Karpas-422 (cell line): Measurements from ENCODE around the gene TAF11L2. TPM values are rescaled to one million over a fixed set of nuclear protein-coding genes. Genes with fewer than 3 reads are reported as not detected.
A peak's percentile ranks its signal among the peaks of the same experiment; 100 is the strongest.
"Not testable (repeated sequence)": the region's sequence is repeated elsewhere in the genome, so short reads cannot be mapped to it uniquely, and the experiment has no call there.

ENCODE experiments used
- DNase-seq: peaks from one replicate; pipeline ENCODE4 v3.0.0-alpha.2; 2015
- H2AFZ ChIP-seq: fragments of 200-600 bp; sonication (generic); 2 replicates; pipeline ENCODE4 v1.6.1; 2014; ENCODE audit warnings: antibody characterized with exemption, low read length, mixed read lengths
- H3K27ac ChIP-seq: fragments of 200-600 bp; sonication (generic); 2 replicates; pipeline ENCODE4 v1.5.1; 2014; ENCODE audit warnings: mild to moderate bottlenecking, low read length, moderate library complexity
- H3K27me3 ChIP-seq: fragments of 200-600 bp; sonication (generic); 2 replicates; pipeline ENCODE4 v1.6.1; 2014; ENCODE audit warnings: low read length, mixed read lengths
- H3K36me3 ChIP-seq: fragments of 200-600 bp; sonication (generic); 2 replicates; pipeline ENCODE4 v1.6.1; 2014; ENCODE audit warnings: low read length, mixed read lengths; ENCODE audit not compliant: insufficient read depth
- H3K4me1 ChIP-seq: fragments of 200-600 bp; sonication (generic); 2 replicates; pipeline ENCODE4 v1.6.1; 2014; ENCODE audit warnings: mild to moderate bottlenecking, low read length, mixed read lengths
- H3K4me2 ChIP-seq: fragments of 200-600 bp; sonication (generic); 2 replicates; pipeline ENCODE4 v1.6.1; 2014; ENCODE audit warnings: low read length, low read depth, mild to moderate bottlenecking; ENCODE audit not compliant: poor library complexity, severe bottlenecking
- H3K4me3 ChIP-seq: fragments of 200-600 bp; sonication (generic); 2 replicates; pipeline ENCODE4 v1.5.1; 2014; ENCODE audit warnings: mild to moderate bottlenecking, antibody characterized with exemption, low read length, mixed read lengths
- H3K79me2 ChIP-seq: fragments of 200-600 bp; sonication (generic); 2 replicates; pipeline ENCODE4 v1.6.1; 2014; ENCODE audit warnings: mild to moderate bottlenecking, low read length, mixed read lengths
- H3K9ac ChIP-seq: fragments of 200-600 bp; sonication (generic); 2 replicates; pipeline ENCODE4 v1.6.0; 2014; ENCODE audit warnings: low read length
- H3K9me2 ChIP-seq: fragments of 200-600 bp; sonication (generic), shearing (Covaris generic); replicated peaks from 2 replicates; pipeline ENCODE4 v1.6.0; 2014; ENCODE audit warnings: mild to moderate bottlenecking, low read length, moderate library complexity; ENCODE audit not compliant: insufficient read depth
- H3K9me3 ChIP-seq: fragments of 300-700, 200-600 bp; sonication (generic); 2 replicates; pipeline ENCODE4 v1.6.1; 2014; ENCODE audit warnings: low read length, mixed read lengths
- H4K20me1 ChIP-seq: fragments of 200-600 bp; sonication (generic); 2 replicates; pipeline ENCODE4 v1.6.1; 2014; ENCODE audit warnings: mild to moderate bottlenecking, antibody characterized with exemption, low read length, low read depth; ENCODE audit not compliant: insufficient read depth
- total RNA-seq: library from RNA; depleted of rRNA; stranded (reverse); fragments of >200 nt; shearing (Covaris generic); gene quantifications from 2 replicates; pipeline ENCODE4 v1.2.3, GENCODE V29; 2014; ENCODE audit warnings: low replicate concordance

The TAF11L2 gene
- total RNA-seq, 1 experiment from 2014 or later = not detected

DNA sequence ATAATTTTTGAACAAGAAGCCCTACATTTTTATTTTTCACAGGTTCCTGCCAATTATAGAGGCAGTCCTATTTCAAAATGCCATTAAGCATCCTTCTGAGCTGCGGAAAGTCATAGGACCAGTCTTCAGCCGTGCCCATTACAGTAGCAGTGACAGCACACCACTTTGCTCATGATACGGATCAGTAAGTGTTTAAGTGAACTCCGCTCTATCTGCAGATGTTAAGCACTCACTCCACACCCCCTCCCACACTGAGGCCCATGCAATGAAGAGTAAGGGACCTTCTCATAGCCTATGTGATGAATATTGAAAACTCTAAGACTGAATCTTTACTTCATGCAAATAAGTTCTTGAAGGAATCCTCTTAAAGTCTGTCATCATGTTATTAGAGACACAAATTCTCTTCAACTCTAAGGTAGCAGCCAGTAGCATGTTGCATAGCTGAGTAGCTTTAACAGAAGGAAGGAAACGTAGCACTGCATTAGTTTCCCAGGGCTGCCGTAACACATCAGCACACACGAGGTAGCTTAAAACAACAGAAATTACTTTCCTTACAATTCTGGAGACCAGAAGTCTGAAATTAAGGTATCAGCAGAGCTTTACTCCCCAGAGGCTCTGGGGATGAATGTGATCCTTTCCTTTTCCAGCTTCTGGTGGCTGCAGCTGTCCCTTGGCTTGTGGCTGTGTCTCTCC is 20.3 kb upstream of the TAF11L2 start:
- no peak for DNase-seq
- no peaks in the 10 kb centered on the region for H3K9me3 ChIP-seq
- no peaks in the 10 kb centered on the region for H3K9me2 ChIP-seq
- no peak overlapping the region for H3K4me2 ChIP-seq
- no peak overlapping the region for H3K9ac ChIP-seq
- H4K20me1 ChIP-seq = no peaks in the 10 kb centered on the region
- no peaks in the 10 kb centered on the region for H3K79me2 ChIP-seq
- H2AFZ ChIP-seq = no peak overlapping the region
- no peaks in the 10 kb centered on the region for H3K27me3 ChIP-seq
- no peak overlapping the region for H3K27ac ChIP-seq
- no peaks in the 10 kb centered on the region for H3K36me3 ChIP-seq
- H3K4me3 ChIP-seq = no peak overlapping the region
- H3K4me1 ChIP-seq = no peaks in the 10 kb centered on the region

GRCh38 chr5:17481378-17481777 is 16.7 kb upstream of the TAF11L2 start:
- Histone ChIP-seq H3K4me3 (no peak overlapping the region), H3K27me3 (no peaks in the 10 kb centered on the region), H4K20me1 (no peaks in the 10 kb centered on the region), H3K4me1 (no peaks in the 10 kb centered on the region), H3K9me3 (no peaks in the 10 kb centered on the region), H2AFZ (no peak overlapping the region), H3K9me2 (no peaks in the 10 kb centered on the region), H3K79me2 (no peaks in the 10 kb centered on the region), H3K4me2 (no peak overlapping the region), H3K9ac (no peak overlapping the region), H3K36me3 (no peaks in the 10 kb centered on the region), H3K27ac (no peak overlapping the region)
- no peak for DNase-seq

DNA sequence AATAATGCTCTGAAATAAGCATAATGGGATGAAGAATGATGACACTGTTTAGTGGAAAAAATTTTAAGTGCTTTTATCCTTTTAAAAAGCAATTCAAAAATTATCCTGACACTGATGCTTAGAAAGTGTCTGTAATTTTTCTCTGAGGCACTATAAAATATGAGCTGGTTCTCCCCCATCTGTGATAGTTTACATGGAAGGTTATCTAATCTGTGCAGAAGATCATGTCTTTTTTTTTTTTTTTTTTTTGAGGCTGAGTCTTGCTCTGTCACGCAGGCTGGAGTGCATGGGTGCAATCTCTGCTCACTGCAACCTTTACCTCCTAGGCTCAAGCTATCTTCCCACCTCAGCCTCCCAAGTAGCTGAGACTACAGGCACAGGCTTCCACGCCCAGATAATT is 15.2 kb upstream of the TAF11L2 start:
- Histone ChIP-seq H3K4me3 (no peak overlapping the region), H4K20me1 (no peaks in the 10 kb centered on the region), H3K79me2 (no peaks in the 10 kb centered on the region)

GRCh38 chr5:17486464-17487173 is 11.4 kb upstream of the TAF11L2 start:
- not testable (repeated sequence) for H3K4me2 ChIP-seq, H2AFZ ChIP-seq

More for the DNA sequence above, 15.2 kb upstream of the TAF11L2 start:
- Histone ChIP-seq H3K4me1 (no peaks in the 10 kb centered on the region), H3K27ac (no peak overlapping the region), H3K9me2 (no peaks in the 10 kb centered on the region), H2AFZ (no peak overlapping the region), H3K9me3 (no peaks in the 10 kb centered on the region), H3K27me3 (no peaks in the 10 kb centered on the region), H3K4me2 (no peak overlapping the region), H3K9ac (no peak overlapping the region), H3K36me3 (no peaks in the 10 kb centered on the region)
- no peak for DNase-seq

DNA sequence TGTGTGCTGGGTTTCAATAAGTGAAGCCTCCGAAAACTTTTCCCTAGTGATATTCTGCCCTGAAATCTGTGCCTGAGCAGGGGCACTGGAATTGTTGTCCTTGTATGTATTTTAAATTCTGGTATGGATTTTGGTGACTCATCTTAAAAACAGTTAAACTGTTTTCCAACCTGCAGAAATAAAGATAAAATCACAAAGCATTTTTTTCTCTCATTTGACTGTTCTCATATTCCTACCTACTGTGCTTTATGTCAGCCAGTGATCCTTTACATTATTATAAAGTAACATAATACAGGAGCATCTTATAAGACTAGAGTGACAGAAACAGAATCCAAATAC is 10.9 kb upstream of the TAF11L2 start:
- Histone ChIP-seq H3K9me3 (no peaks in the 10 kb centered on the region), H3K9ac (no peak overlapping the region), H3K4me3 (no peak overlapping the region), H3K79me2 (no peaks in the 10 kb centered on the region), H3K4me1 (no peaks in the 10 kb centered on the region), H3K36me3 (no peaks in the 10 kb centered on the region), H3K4me2 (no peak overlapping the region), H4K20me1 (no peaks in the 10 kb centered on the region), H3K9me2 (no peaks in the 10 kb centered on the region), H2AFZ (no peak overlapping the region), H3K27me3 (no peaks in the 10 kb centered on the region), H3K27ac (no peak overlapping the region)
- DNase-seq = no peak

More at GRCh38 chr5:17486464-17487173, 11.4 kb upstream of the TAF11L2 start:
- not testable (repeated sequence) for H3K9ac ChIP-seq, H3K36me3 ChIP-seq, H3K9me3 ChIP-seq, H3K4me3 ChIP-seq, H4K20me1 ChIP-seq, H3K27me3 ChIP-seq, H3K79me2 ChIP-seq, H3K4me1 ChIP-seq, H3K9me2 ChIP-seq, H3K27ac ChIP-seq
- peak; percentile 20 for DNase-seq

- not testable (repeated sequence) for H3K4me2 ChIP-seq, H3K9me2 ChIP-seq, H3K79me2 ChIP-seq, H3K4me3 ChIP-seq, H3K27me3 ChIP-seq, H4K20me1 ChIP-seq, H3K27ac ChIP-seq, H3K36me3 ChIP-seq, H3K4me1 ChIP-seq, H3K9me3 ChIP-seq, H2AFZ ChIP-seq, H3K9ac ChIP-seq
- DNase-seq = peak; percentile 9
Observed at GRCh38 chr5:17491257-17491656, 6.8 kb upstream of the TAF11L2 start.

DNA sequence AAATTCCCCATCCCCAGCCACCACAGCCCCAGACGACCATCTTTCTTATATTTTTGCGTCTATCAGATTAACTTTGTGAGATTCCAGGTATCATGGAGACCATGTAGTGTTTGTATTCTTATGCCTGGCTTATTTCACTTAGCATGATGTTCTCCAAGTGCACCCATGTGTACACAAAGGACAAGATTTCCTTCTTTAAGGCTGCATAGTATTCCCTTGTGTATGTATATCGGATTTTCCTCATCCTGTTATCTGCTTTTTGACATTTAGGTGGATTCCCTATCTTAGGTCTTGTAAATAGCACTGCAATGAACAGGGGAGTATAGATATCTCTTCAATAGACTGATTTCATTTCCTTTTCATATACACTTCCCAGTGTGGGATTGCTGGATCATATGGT is 5.3 kb upstream of the TAF11L2 start:
- H3K4me2 ChIP-seq = no peak overlapping the region
- no peak for DNase-seq
- H3K27me3 ChIP-seq = no peaks in the 10 kb centered on the region
- no peaks in the 10 kb centered on the region for H3K4me1 ChIP-seq
- no peak overlapping the region for H3K27ac ChIP-seq
- no peaks in the 10 kb centered on the region for H3K9me2 ChIP-seq
- H3K9ac ChIP-seq = no peak overlapping the region
- H3K9me3 ChIP-seq = no peaks in the 10 kb centered on the region
- H3K4me3 ChIP-seq = no peak overlapping the region
- no peaks in the 10 kb centered on the region for H3K36me3 ChIP-seq
- H2AFZ ChIP-seq = no peak overlapping the region
- H4K20me1 ChIP-seq = no peaks in the 10 kb centered on the region
- no peaks in the 10 kb centered on the region for H3K79me2 ChIP-seq

DNA sequence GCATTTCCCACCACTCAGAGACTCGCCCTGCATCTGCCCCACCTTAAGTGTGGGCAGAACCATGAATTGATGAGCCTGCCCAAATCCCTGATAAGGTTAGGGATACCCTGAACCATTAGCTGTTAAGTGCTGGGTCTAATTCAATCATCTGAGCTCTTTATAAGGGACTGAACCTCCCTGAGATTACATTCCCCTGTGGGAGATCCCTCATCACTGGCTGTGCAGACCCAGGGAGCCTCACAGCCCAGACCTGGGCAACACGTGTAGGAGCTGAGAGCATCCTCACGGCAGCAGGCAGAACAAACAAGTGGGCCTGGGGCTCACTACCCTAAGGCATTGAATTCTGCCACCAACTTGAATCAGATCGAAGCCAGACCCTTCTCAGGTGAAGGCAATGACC is 585 bp upstream of the TAF11L2 start:
- H3K79me2 ChIP-seq = no peaks in the 10 kb centered on the region

More for the DNA sequence above, 585 bp upstream of the TAF11L2 start:
- Histone ChIP-seq H3K27ac (no peak overlapping the region), H3K9me3 (no peaks in the 10 kb centered on the region), H3K9me2 (no peaks in the 10 kb centered on the region), H3K4me1 (no peaks in the 10 kb centered on the region), H3K9ac (no peak overlapping the region), H3K4me3 (no peak overlapping the region), H3K27me3 (no peaks in the 10 kb centered on the region), H2AFZ (no peak overlapping the region), H4K20me1 (no peaks in the 10 kb centered on the region), H3K4me2 (no peak overlapping the region), H3K36me3 (no peaks in the 10 kb centered on the region)
- peak; percentile 22 for DNase-seq
